Measurements from ENCODE around the gene RNFT2.

RNFT2 gene

DNA sequence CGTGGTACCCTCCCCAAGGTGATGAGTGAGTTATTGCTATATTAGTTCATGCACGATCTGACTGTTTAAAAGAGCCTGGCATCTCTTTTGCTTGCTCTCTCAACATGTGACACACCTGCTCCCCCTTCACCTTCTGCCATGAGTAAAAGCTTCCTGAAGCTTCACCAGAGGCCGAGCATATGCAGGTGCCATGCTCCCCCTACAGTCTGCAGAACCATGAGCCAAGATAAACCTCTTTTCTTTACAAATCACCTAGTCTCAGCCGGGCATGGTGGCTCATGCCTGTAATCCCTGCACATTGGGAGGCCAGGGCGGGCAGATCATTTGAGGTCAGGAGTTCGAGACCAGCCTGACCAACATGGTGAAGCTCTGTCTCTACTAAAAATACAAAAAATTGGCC is 61.8 kb downstream of the RNFT2 start:
- Histone ChIP-seq H3K9me3 (ENCODE audit: control insufficient read depth, insufficient read depth, low read depth, low read length) (peaks cover 5% of the 10 kb centered on the region), H3K27me3 (ENCODE audit: control insufficient read depth, insufficient read depth, low read length) (no peaks in the 10 kb centered on the region), H3K27ac (ENCODE audit: low read depth, low read length) (no peak overlapping the region), H3K4me1 (ENCODE audit: control insufficient read depth, insufficient read depth, low read length) (no peaks in the 10 kb centered on the region), H3K4me3 (ENCODE audit: low read depth, low read length) (no peak overlapping the region), H3K9ac (ENCODE audit: low read length) (no peak overlapping the region), H3K36me3 (ENCODE audit: control insufficient read depth, insufficient read depth, low read length) (peaks cover 16% of the 10 kb centered on the region)

- Histone ChIP-seq H3K9ac (ENCODE audit: low read length) (no peak overlapping the region), H3K9me3 (ENCODE audit: control insufficient read depth, insufficient read depth, low read depth, low read length) (peaks cover 5% of the 10 kb centered on the region), H3K36me3 (ENCODE audit: control insufficient read depth, insufficient read depth, low read length) (peaks cover 16% of the 10 kb centered on the region), H3K27ac (ENCODE audit: low read depth, low read length) (no peak overlapping the region), H3K4me3 (ENCODE audit: low read depth, low read length) (no peak overlapping the region), H3K27me3 (ENCODE audit: control insufficient read depth, insufficient read depth, low read length) (no peaks in the 10 kb centered on the region), H3K4me1 (ENCODE audit: control insufficient read depth, insufficient read depth, low read length) (no peaks in the 10 kb centered on the region)
Measured at GRCh38 chr12:116800918-116801317, 62.8 kb downstream of the RNFT2 start.

GRCh38 chr12:116802018-116802417 is 63.9 kb downstream of the RNFT2 start:
- peaks cover 5% of the 10 kb centered on the region for H3K9me3 ChIP-seq (ENCODE audit: control insufficient read depth, insufficient read depth, low read depth, low read length)
- H3K27me3 ChIP-seq (ENCODE audit: control insufficient read depth, insufficient read depth, low read length): no peaks in the 10 kb centered on the region
- no peaks in the 10 kb centered on the region for H3K4me1 ChIP-seq (ENCODE audit: control insufficient read depth, insufficient read depth, low read length)
- H3K4me3 ChIP-seq (ENCODE audit: low read depth, low read length): no peak overlapping the region
- H3K27ac ChIP-seq (ENCODE audit: low read depth, low read length): no peak overlapping the region
- H3K9ac ChIP-seq (ENCODE audit: low read length): no peak overlapping the region
- H3K36me3 ChIP-seq (ENCODE audit: control insufficient read depth, insufficient read depth, low read length): peaks cover 13% of the 10 kb centered on the region

- Histone ChIP-seq H3K9me3 (ENCODE audit: control insufficient read depth, insufficient read depth, low read depth, low read length) (peaks cover 5% of the 10 kb centered on the region), H3K4me3 (ENCODE audit: low read depth, low read length) (no peak overlapping the region), H3K27me3 (ENCODE audit: control insufficient read depth, insufficient read depth, low read length) (no peaks in the 10 kb centered on the region), H3K36me3 (ENCODE audit: control insufficient read depth, insufficient read depth, low read length) (peaks cover 19% of the 10 kb centered on the region), H3K27ac (ENCODE audit: low read depth, low read length) (no peak overlapping the region), H3K4me1 (ENCODE audit: control insufficient read depth, insufficient read depth, low read length) (no peaks in the 10 kb centered on the region), H3K9ac (ENCODE audit: low read length) (no peak overlapping the region)
Measured at GRCh38 chr12:116803013-116803736, 65.1 kb downstream of the RNFT2 start.

DNA sequence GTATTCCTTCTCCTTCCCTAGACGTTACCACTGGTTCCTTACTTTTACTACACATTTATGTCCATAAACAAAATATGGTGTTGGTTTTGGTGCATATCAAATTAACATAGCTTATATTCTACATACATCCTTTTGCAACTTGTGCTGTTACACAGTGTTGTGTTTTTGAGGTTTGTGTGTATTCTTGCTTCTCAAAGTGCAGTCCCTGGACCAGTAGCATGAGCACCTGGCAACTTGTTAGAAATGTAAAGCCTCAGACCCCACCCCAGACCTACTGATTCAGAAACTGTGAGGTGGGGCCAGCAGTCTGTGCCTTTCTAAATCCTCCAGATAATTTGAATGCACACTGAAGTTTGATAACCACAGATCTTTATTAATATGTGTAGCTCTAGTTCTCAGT is 65.9 kb downstream of the RNFT2 start:
- peaks cover 5% of the 10 kb centered on the region for H3K9me3 ChIP-seq (ENCODE audit: control insufficient read depth, insufficient read depth, low read depth, low read length)
- H3K9ac ChIP-seq (ENCODE audit: low read length): no peak overlapping the region
- H3K4me1 ChIP-seq (ENCODE audit: control insufficient read depth, insufficient read depth, low read length): no peaks in the 10 kb centered on the region
- H3K27ac ChIP-seq (ENCODE audit: low read depth, low read length): no peak overlapping the region
- H3K36me3 ChIP-seq (ENCODE audit: control insufficient read depth, insufficient read depth, low read length): peaks cover 14% of the 10 kb centered on the region
- no peaks in the 10 kb centered on the region for H3K27me3 ChIP-seq (ENCODE audit: control insufficient read depth, insufficient read depth, low read length)
- no peak overlapping the region for H3K4me3 ChIP-seq (ENCODE audit: low read depth, low read length)

GRCh38 chr12:116806845-116807440 is 68.8 kb downstream of the RNFT2 start:
- Histone ChIP-seq H3K4me1 (ENCODE audit: control insufficient read depth, insufficient read depth, low read length) (no peaks in the 10 kb centered on the region), H3K27me3 (ENCODE audit: control insufficient read depth, insufficient read depth, low read length) (no peaks in the 10 kb centered on the region), H3K4me3 (ENCODE audit: low read depth, low read length) (no peak overlapping the region), H3K27ac (ENCODE audit: low read depth, low read length) (no peak overlapping the region), H3K36me3 (ENCODE audit: control insufficient read depth, insufficient read depth, low read length) (peaks cover 8% of the 10 kb centered on the region; the same call in 1 of the 2 replicates), H3K9me3 (ENCODE audit: control insufficient read depth, insufficient read depth, low read depth, low read length) (no peaks in the 10 kb centered on the region), H3K9ac (ENCODE audit: low read length) (no peak overlapping the region)

- H3K4me1 ChIP-seq (ENCODE audit: control insufficient read depth, insufficient read depth, low read length): no peaks in the 10 kb centered on the region
- H3K9ac ChIP-seq (ENCODE audit: low read length): no peak overlapping the region
- no peaks in the 10 kb centered on the region for H3K27me3 ChIP-seq (ENCODE audit: control insufficient read depth, insufficient read depth, low read length)
- H3K9me3 ChIP-seq (ENCODE audit: control insufficient read depth, insufficient read depth, low read depth, low read length): no peaks in the 10 kb centered on the region
- H3K27ac ChIP-seq (ENCODE audit: low read depth, low read length): no peak overlapping the region
- peaks cover 8% of the 10 kb centered on the region; the same call in 1 of the 2 replicates for H3K36me3 ChIP-seq (ENCODE audit: control insufficient read depth, insufficient read depth, low read length)
- no peak overlapping the region for H3K4me3 ChIP-seq (ENCODE audit: low read depth, low read length)
Measured at GRCh38 chr12:116807546-116807945, 69.4 kb downstream of the RNFT2 start.

DNA sequence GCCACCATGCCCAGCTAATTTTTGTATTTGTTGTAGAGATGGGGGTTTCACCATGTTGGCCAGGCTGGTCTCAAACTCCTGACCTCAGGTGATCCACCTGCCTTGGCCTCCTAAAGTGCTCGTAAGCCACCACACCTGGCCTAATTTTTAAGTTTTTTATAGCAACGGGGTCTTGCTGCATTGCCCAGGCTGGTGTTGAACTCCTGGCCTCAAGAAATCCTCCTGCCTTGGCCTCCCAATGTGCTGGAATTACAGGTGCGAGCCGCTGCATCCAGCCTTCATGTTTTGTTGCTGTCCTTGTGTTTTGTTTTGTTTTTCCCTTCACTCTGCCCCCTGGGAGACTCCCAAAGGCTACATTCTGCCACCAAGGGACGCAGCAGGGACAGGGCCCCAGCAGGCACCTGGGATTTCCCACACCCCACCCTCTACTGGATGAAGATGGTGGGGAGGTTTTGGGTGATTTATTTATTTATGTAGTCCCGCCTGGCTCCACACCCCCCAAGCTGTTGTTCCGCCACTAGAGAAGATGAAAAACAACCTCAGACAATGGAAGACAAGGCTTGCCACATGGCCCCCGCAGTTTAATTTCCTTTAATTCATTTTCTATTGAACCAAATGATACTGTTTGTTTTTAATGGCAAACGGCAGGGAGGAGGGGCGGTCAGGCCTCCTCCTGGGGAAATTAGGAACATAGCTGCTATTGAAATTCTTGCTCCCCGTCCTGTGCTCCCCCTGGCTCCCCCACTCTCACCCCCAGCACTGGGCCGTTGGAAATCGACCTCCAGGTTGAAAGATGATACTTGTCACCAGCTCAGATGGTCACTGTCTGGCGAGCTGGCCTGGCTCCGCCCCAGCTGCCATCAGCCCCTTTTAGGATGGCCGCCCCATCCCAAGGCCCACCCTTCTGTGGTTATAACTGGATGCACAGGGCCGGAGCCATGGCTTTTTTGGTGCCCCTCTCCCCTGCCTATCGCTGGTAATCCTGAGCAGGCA is 70.3 kb downstream of the RNFT2 start:
- H3K4me3 ChIP-seq (ENCODE audit: low read depth, low read length): no peak overlapping the region
- no peaks in the 10 kb centered on the region for H3K27me3 ChIP-seq (ENCODE audit: control insufficient read depth, insufficient read depth, low read length)
- H3K27ac ChIP-seq (ENCODE audit: low read depth, low read length): no peak overlapping the region
- no peaks in the 10 kb centered on the region for H3K4me1 ChIP-seq (ENCODE audit: control insufficient read depth, insufficient read depth, low read length)
- H3K36me3 ChIP-seq (ENCODE audit: control insufficient read depth, insufficient read depth, low read length): peaks cover 12% of the 10 kb centered on the region; the same call in 1 of the 2 replicates
- no peaks in the 10 kb centered on the region for H3K9me3 ChIP-seq (ENCODE audit: control insufficient read depth, insufficient read depth, low read depth, low read length)
- no peak overlapping the region for H3K9ac ChIP-seq (ENCODE audit: low read length)

GRCh38 chr12:116812238-116812637 is 74.1 kb downstream of the RNFT2 start:
- no peaks in the 10 kb centered on the region for H3K27me3 ChIP-seq (ENCODE audit: control insufficient read depth, insufficient read depth, low read length)
- no peak overlapping the region for H3K4me3 ChIP-seq (ENCODE audit: low read depth, low read length)
- H3K36me3 ChIP-seq (ENCODE audit: control insufficient read depth, insufficient read depth, low read length): peaks cover 15% of the 10 kb centered on the region
- H3K4me1 ChIP-seq (ENCODE audit: control insufficient read depth, insufficient read depth, low read length): no peaks in the 10 kb centered on the region
- H3K27ac ChIP-seq (ENCODE audit: low read depth, low read length): no peak overlapping the region
- H3K9ac ChIP-seq (ENCODE audit: low read length): no peak overlapping the region
- no peaks in the 10 kb centered on the region for H3K9me3 ChIP-seq (ENCODE audit: control insufficient read depth, insufficient read depth, low read depth, low read length)

DNA sequence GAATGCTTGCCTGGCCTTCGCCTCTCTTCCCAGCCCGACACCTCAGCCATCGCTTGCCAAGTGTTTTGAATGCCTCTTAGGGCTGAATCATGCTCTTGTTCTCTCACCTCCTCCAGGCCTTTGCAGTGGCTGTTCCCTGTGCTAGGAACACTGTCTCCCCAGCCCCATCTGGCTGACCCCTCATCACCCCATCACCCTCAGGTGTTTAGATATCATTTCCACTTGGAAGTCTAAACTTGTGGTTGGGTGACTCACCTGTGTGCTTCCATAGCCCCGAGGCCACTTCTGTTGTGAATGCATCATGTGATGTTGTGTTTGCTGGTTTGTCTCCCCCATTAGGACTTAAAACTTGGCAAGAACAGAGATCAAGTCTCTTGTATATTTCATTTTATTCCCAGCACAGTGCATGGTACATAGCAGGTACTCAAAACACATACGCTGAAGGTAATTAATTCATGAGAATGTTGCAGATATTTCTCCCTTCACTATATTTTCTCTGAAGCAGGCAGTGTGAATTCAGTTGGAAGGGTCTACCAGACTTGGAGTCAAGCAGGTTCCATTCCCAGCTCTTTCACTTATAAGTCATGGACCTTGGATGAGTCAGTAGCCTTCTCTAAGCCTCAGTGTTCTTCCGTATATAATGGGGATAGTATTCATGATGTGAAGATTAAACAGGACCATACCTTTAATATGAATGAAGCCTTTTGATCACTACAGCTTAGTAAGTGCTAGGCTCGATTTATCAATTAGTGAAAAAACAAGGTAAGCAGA is 75.3 kb downstream of the RNFT2 start:
- H3K27me3 ChIP-seq (ENCODE audit: control insufficient read depth, insufficient read depth, low read length): no peaks in the 10 kb centered on the region
- H3K36me3 ChIP-seq (ENCODE audit: control insufficient read depth, insufficient read depth, low read length): peaks cover 11% of the 10 kb centered on the region
- H3K4me3 ChIP-seq (ENCODE audit: low read depth, low read length): no peak overlapping the region
- no peaks in the 10 kb centered on the region for H3K9me3 ChIP-seq (ENCODE audit: control insufficient read depth, insufficient read depth, low read depth, low read length)
- H3K27ac ChIP-seq (ENCODE audit: low read depth, low read length): no peak overlapping the region
- H3K9ac ChIP-seq (ENCODE audit: low read length): no peak overlapping the region
- peaks cover 3% of the 10 kb centered on the region; the same call in 1 of the 2 replicates for H3K4me1 ChIP-seq (ENCODE audit: control insufficient read depth, insufficient read depth, low read length)
